Amniotic epithelial cell (primary cell): ENCODE data around the gene GGT5.
"Not testable (repeated sequence)": the region's sequence is repeated elsewhere in the genome, so short reads cannot be mapped to it uniquely, and the experiment has no call there.

Source experiments
- DNase-seq: peaks from one replicate; pipeline ENCODE4 v3.0.0-alpha.2; 2010; ENCODE audit warnings: low read depth

The GGT5 gene

DNA sequence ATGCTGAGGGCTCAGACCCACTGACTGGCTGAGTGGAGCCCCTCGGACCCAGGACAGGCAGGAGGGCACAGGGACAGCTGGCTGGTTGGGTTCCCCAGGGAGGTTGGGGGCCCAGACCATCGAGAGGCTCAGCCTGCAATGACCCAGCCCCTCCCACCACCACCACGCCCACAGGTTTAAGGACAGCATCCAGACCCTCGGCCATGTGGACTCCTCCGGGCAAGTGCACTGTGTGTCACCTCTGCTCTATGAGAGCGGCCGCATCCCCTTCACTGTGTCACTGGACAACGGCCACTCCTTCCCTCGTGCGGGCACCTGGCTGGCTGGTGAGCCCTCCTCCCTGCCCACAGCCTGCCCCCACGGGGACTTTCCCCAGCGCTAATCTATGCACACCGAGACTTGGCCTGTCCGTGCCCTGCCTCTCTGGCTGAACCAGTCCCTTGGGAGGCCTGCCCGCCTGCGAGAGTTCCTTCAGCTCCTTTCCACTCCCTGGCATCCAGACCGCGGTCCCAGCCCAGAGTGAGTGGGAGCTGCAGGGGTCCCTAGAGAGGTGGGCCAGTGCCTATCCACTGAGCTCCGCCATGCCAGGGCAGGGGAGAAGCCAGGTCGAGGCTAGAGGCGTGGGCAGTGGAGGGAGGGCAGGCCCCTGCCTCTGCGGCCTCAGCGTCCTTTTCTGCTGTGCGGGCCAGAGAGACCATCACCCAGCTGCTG, 61.4 kb downstream of the GGT5 start:
- no peak for DNase-seq

DNA sequence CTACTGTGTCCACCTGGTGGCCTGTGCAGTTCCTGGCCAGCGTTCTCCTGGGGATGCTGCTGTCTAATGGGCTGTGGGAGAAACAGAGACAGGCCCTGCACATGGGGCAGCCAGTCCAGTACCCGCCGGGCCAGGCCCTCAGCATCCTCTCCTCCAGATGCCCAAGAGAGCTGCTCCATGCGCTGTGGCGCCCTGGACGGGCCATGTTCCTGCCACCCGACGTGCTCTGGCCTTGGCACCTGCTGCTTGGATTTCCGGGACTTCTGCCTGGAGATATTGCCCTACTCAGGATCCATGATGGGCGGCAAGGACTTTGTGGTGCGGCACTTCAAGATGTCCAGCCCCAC, 62.0 kb downstream of the GGT5 start:
- not testable (repeated sequence) for DNase-seq

GRCh38 chr22:24181996-24182899, 62.6 kb downstream of the GGT5 start:
- no peak for DNase-seq

- no peak for DNase-seq
Measured at GRCh38 chr22:24181088-24181995, 63.5 kb downstream of the GGT5 start, which contains the start of gene SUSD2. Gene SUSD2, plus strand, starts transcription at chr22:24181487. Its CDS starts 33 bp downstream, at chr22:24181520.

- DNase-seq: no peak
Measured at GRCh38 chr22:24180316-24181087, 64.4 kb downstream of the GGT5 start.

- no peak for DNase-seq
Measured at GRCh38 chr22:24179478-24180210, 65.2 kb downstream of the GGT5 start.

GRCh38 chr22:24178502-24179440, 66.1 kb downstream of the GGT5 start:
- no peak for DNase-seq

DNA sequence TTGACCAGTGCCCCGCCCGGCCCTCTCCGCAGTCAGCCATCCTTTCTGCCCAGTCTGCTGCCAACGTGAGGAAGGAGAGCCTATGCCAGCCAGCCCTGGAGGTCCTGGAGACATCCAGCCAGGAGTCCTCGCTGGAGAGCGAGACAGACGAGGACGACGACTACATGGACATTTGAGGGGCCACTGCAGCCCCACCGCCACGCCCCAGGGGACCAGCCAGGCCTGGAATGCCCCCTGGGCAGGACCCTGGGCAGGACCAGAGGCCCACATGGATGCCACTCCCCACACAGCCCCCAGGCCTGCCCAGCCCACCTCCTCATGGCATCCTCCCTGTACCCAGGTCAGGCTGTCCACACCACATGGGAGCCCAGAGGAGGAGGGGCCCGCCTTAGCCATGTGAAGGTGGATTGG, 66.9 kb downstream of the GGT5 start:
- no peak for DNase-seq

DNA sequence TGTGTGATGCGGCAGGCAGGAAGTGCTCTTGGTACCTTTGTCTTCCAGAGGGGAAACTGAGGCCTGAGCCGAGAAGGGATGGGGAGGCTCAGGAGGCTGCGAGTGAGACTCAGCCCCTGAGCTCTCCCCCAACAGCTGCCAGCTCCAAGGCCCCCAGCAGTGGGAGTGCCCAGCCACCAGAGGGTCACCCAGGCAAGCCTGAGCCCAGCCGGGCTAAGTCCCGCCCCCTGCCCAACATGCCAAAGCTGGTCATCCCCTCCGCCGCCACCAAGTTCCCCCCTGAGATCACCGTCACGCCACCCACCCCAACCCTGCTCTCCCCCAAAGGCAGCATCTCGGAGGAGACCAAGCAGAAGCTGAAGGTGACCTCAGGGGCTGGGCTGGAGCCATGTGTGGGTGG, 67.4 kb downstream of the GGT5 start:
- no peak for DNase-seq

- no peak for DNase-seq
Measured at GRCh38 chr22:24177045-24177444, 67.8 kb downstream of the GGT5 start.

DNA sequence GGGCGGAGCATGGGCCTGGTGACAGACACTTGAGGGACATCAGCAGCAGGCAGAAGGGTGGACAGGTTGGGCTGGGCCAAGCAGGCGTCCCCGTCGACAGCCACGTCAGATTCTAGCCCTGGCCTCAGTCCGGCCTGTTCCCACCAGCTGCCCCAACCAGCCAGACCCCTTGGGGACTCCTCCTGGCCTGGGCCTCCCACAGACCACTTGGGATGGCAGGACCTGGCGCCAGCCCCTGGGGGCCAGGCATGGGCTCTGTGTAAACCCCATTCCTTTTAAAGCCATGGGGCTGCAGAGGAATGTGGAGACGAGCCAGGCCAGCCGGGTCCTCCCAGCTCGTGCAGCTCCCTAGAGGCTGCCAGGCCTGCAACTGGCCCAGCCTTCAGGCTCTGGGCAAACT, 68.3 kb downstream of the GGT5 start:
- no peak for DNase-seq

- no peak for DNase-seq
Measured at GRCh38 chr22:24176040-24176439, 68.8 kb downstream of the GGT5 start.

- DNase-seq: peak; percentile 56
Measured at GRCh38 chr22:24175160-24175808, 69.6 kb downstream of the GGT5 start.

DNA sequence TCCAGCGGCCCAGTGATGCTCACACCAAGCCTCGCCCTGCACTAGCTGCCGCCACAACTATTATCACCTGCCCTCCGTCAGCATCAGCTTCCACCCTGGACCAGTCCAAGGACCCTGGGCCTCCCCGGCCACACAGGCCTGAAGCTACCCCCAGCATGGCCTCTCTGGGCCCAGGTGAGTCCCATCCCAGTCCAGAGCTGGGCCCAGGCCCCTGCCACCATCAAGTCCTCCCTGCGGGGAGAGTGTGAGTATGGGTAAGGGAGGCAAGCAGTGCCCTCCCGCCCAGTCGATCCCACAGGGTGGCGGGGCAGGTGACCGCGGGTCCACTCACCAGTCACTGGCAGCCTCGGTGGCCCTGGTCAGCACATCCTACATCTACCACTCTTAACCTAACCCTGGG, 73.1 kb downstream of the GGT5 start:
- no peak for DNase-seq

DNA sequence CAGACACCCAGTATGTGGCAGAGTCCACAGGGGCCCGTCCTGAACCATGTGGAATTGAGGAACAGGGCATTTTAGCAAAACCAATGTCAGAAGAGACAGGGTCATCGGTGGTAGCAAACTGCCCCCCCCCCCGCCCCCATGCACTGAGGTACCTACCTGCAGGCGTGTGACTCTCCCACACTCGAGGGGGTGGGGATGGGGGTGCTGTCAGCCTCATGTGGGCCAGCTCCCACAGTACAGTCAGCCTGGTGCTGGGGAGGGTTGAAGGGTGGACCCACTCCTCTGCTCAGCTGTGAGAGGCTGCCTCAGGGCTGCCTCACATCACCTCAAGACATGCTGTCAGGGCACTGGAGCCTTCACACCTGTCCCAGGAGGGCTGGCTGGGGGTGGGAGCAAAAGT, 74.2 kb downstream of the GGT5 start:
- DNase-seq: no peak

DNA sequence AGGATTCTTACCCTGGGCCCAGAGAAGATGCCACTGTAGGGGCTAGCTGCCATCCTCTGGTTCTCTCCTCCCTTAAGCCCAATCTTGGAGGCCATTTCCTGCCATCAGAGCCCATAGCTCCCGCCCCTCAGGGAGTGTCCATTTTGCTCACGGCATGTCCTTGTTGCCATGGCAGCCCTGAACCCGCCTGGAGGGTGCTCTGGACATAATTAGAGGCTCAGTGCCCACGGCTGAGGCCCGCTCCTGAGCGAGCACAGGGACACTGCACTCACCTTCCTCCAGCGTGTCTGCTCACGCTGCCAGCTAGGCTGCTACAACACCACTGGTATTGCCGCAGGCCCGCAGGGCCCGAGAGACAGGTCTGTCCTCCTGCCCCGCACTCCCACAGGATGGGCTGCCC, 74.7 kb downstream of the GGT5 start:
- no peak for DNase-seq
